OCI-LY7 (cell line): ENCODE data around the gene TXNDC12.

Experiments
- CTCF ChIP-seq: fragments of 200-600 bp; sonication (generic); conservative IDR thresholded peaks from 2 replicates; pipeline ENCODE4 v1.5.1; 2014; ENCODE audit warnings: mild to moderate bottlenecking, antibody characterized with exemption, low read length, moderate library complexity, mixed read lengths
- EZH2phosphoT487 ChIP-seq: fragments of 200-600 bp; sonication (generic); IDR thresholded peaks from 2 replicates; pipeline ENCODE4 v1.6.1; 2018; ENCODE audit warnings: low read depth, borderline replicate concordance, mild to moderate bottlenecking, mixed run types, antibody characterized with exemption, low read length, moderate library complexity, mixed read lengths

GRCh38 chr1:52008071-52008809 lies 46.8 kb downstream of the TXNDC12 start:
- TF ChIP-seq CTCF (no peak), EZH2phosphoT487 (no peak)
